ENCODE measurements around the gene CBLL2. TPM values are rescaled to one million over a fixed set of nuclear protein-coding genes. Genes with fewer than 3 reads are reported as not detected.
"Not testable (repeated sequence)": the region's sequence is repeated elsewhere in the genome, so short reads cannot be mapped to it uniquely, and the experiment has no call there.

CBLL2 gene
- polyA plus RNA-seq, 3 donors = not detected

GRCh38 chrX:22278375-22278774 lies 5.7 kb downstream of the CBLL2 start:
- Histone ChIP-seq H3K4me2 (replicated peaks; ENCODE audit: extremely low read depth, low read length, poor library complexity, severe bottlenecking) (no peak overlapping the region), H3K9ac (ENCODE audit: insufficient read depth, low read length, poor library complexity, severe bottlenecking) (no peak overlapping the region), H4K20me1 (ENCODE audit: insufficient read depth, low read length) (no peaks in the 10 kb centered on the region), H3K4me3 (replicated peaks in 1 of 3; ENCODE audit: low read depth in 2 of 3, low read length in 3 of 3) (no peak overlapping the region), H3K27ac (ENCODE audit: low read depth in 1 of 2, low read length in 2 of 2) (no peak overlapping the region), H3K27me3 (ENCODE audit: control insufficient read depth in 2 of 2, insufficient read depth in 2 of 2, low read length in 2 of 2) (no peaks in the 10 kb centered on the region), H3K79me2 (ENCODE audit: insufficient read depth, low read length) (no peaks in the 10 kb centered on the region), H3K36me3 (replicated peaks in 1 of 2; ENCODE audit: control insufficient read depth in 1 of 2, insufficient read depth in 2 of 2, low read length in 2 of 2) (no peaks in the 10 kb centered on the region), H3K9me3 (replicated peaks in 1 of 2; ENCODE audit: control insufficient read depth in 1 of 2, insufficient read depth in 1 of 2, low read length in 2 of 2) (no peaks in the 10 kb centered on the region), H2AFZ (ENCODE audit: insufficient read depth, low read depth, low read length, poor library complexity, severe bottlenecking) (no peak overlapping the region), H3K4me1 (ENCODE audit: control insufficient read depth in 1 of 2, insufficient read depth in 2 of 2, low read length in 2 of 2) (no peaks in the 10 kb centered on the region)
- H3K36me3 Mint-ChIP-seq = no peaks in the 10 kb centered on the region
- H3K27ac Mint-ChIP-seq = no peak overlapping the region
- H3K4me3 Mint-ChIP-seq = no peak overlapping the region
- no peaks in the 10 kb centered on the region for H3K27me3 Mint-ChIP-seq (ENCODE audit: low read depth in 3 of 3)
- H3K4me1 Mint-ChIP-seq = no peaks in the 10 kb centered on the region
- intact Hi-C loops (cut with micrococcal nuclease) = no loop called here
- 73% methylated on average over 2 of the region's 3 CpGs for WGBS (ENCODE audit: insufficient coverage)
- H3K9me3 Mint-ChIP-seq = peaks cover 0 to 15% (median 2%) of the 10 kb centered on the region in 7 donors
- TF ChIP-seq CTCF (IDR thresholded peaks at IDR 0.05) = no peak
- no peak for DNase-seq

DNA sequence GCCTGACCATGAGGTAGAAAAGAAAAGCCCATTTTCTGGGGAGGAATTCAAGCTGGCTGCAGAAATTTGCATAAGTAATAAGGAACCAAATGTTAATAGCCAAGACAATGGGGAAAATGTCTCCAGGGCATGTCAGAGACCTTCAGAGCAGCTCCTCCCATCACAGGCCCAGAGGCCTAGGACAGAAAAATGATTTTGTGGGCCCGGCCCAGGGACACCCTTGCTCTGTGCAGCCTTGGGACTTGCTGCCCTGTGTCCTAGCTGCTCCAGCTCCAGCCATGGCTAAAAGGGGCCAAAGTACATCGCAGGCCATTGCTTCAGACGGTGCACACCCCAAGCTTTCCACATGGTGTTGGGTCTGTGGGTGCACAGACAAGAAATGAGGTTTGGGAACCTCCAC lies 16.5 kb downstream of the CBLL2 start:
- intact Hi-C loops (cut with micrococcal nuclease); H3K4me3 Mint-ChIP-seq; H3K79me2 ChIP-seq (ENCODE audit: insufficient read depth, low read length); H3K9me3 ChIP-seq (replicated peaks in 1 of 2; ENCODE audit: control insufficient read depth in 1 of 2, insufficient read depth in 1 of 2, low read length in 2 of 2); H3K4me1 Mint-ChIP-seq; H3K27ac Mint-ChIP-seq; H3K9ac ChIP-seq (ENCODE audit: insufficient read depth, low read length, poor library complexity, severe bottlenecking); H3K4me3 ChIP-seq (replicated peaks in 1 of 3; ENCODE audit: low read depth in 2 of 3, low read length in 3 of 3); H2AFZ ChIP-seq (ENCODE audit: insufficient read depth, low read depth, low read length, poor library complexity, severe bottlenecking); H3K36me3 ChIP-seq (replicated peaks in 1 of 2; ENCODE audit: control insufficient read depth in 1 of 2, insufficient read depth in 2 of 2, low read length in 2 of 2); H3K27me3 ChIP-seq (ENCODE audit: control insufficient read depth in 2 of 2, insufficient read depth in 2 of 2, low read length in 2 of 2); DNase-seq; H3K4me2 ChIP-seq (replicated peaks; ENCODE audit: extremely low read depth, low read length, poor library complexity, severe bottlenecking); H3K36me3 Mint-ChIP-seq; H3K27me3 Mint-ChIP-seq (ENCODE audit: low read depth in 3 of 3); H3K4me1 ChIP-seq (ENCODE audit: control insufficient read depth in 1 of 2, insufficient read depth in 2 of 2, low read length in 2 of 2); H3K27ac ChIP-seq (ENCODE audit: low read depth in 1 of 2, low read length in 2 of 2); H4K20me1 ChIP-seq (ENCODE audit: insufficient read depth, low read length): not testable (repeated sequence)
- WGBS (ENCODE audit: insufficient coverage) = no CpG with 5 or more reads among the region's 3 CpGs
- peaks cover 0 to 10% (median 2%) of the 10 kb centered on the region in 7 donors for H3K9me3 Mint-ChIP-seq

All from CD14-positive monocyte (primary cell).